IMR-90 (cell line): ENCODE data around the gene PHLDB1. TPM values are rescaled to one million over a fixed set of nuclear protein-coding genes. Genes with fewer than 3 reads are reported as not detected.

ENCODE experiments used
- ATAC-seq: fragments of 200-7000 bp; cut with Tn5 transposase; 2 replicates; pipeline ENCODE4 v1.9.1; 2020; ENCODE audit warnings: low read depth, mild to moderate bottlenecking, moderate library complexity
- BruUV-seq: library from RNA; stranded (reverse); fragments of 400-500 nt; replicated peaks from 2 replicates; lab custom pipeline; 2021; lab: Mats Ljungman, UMichigan
- CTCF ChIA-PET: fragments of 300-600 bp; formaldehyde crosslinking; extraction: SDS; loops from one replicate; lab custom pipeline; 2021; ENCODE audit warnings: antibody characterized with exemption; lab: Yijun Ruan, JAX
- POLR2A ChIA-PET: fragments of 300-600 bp; sonication (Branson Sonifier 250); formaldehyde crosslinking; loops from one replicate; lab custom pipeline; 2022; ENCODE audit warnings: antibody characterized with exemption; ENCODE audit not compliant: unreplicated experiment; lab: Charles Lee
- DNase-seq: peaks from one replicate; pipeline ENCODE4 v3.0.0; 2013
- H2AFZ ChIP-seq: replicated peaks from 2 replicates; pipeline ENCODE3; 2013; ENCODE audit warnings: low read length, mild to moderate bottlenecking; ENCODE audit not compliant: poor library complexity
- H2AK5ac ChIP-seq: 2 replicates; pipeline ENCODE4 v1.6.1; 2013; ENCODE audit warnings: low read depth, low read length, inconsistent platforms
- H2AK9ac ChIP-seq: replicated peaks from 2 replicates; pipeline ENCODE3; 2013; ENCODE audit warnings: mild to moderate bottlenecking, low read depth, low read length, moderate library complexity; ENCODE audit not compliant: poor library complexity
- H2BK120ac ChIP-seq: 2 replicates; pipeline ENCODE4 v1.6.1; 2013; ENCODE audit warnings: low read depth, low read length, inconsistent platforms
- H2BK15ac ChIP-seq: 3 replicates; pipeline ENCODE4 v1.6.1; 2013; ENCODE audit warnings: low read depth, low read length, inconsistent platforms
- H2BK20ac ChIP-seq: 2 replicates; pipeline ENCODE4 v1.6.1; 2013; ENCODE audit warnings: low read depth, mild to moderate bottlenecking, inconsistent platforms, low read length, moderate library complexity
- H2BK5ac ChIP-seq: 2 replicates; pipeline ENCODE4 v1.6.1; 2013; ENCODE audit warnings: mild to moderate bottlenecking, low read depth, low read length, inconsistent platforms; ENCODE audit not compliant: poor library complexity, severe bottlenecking
- H3K14ac ChIP-seq: replicated peaks from 2 replicates; pipeline ENCODE4 v1.6.1; 2013; ENCODE audit warnings: low read depth, low read length, inconsistent platforms
- H3K18ac ChIP-seq: 2 replicates; pipeline ENCODE4 v1.6.1; 2013; ENCODE audit warnings: low read depth, low read length, control low read depth
- H3K23ac ChIP-seq: 2 replicates; pipeline ENCODE4 v1.6.1; 2013; ENCODE audit warnings: low read depth, low read length, inconsistent platforms
- H3K27ac ChIP-seq: 2 replicates; pipeline ENCODE4 v1.5.1; 2013; ENCODE audit warnings: mild to moderate bottlenecking, control low read depth, low read length; ENCODE audit not compliant: insufficient read depth
- H3K27me3 ChIP-seq: 2 replicates; pipeline ENCODE4 v1.6.1; 2013; ENCODE audit warnings: low read length; ENCODE audit not compliant: control insufficient read depth, insufficient read depth
- H3K36me3 ChIP-seq: 2 replicates; pipeline ENCODE4 v1.6.1; 2013; ENCODE audit warnings: low read length, mixed read lengths; ENCODE audit not compliant: control insufficient read depth, insufficient read depth
- H3K4ac ChIP-seq: 2 replicates; pipeline ENCODE4 v1.6.1; 2013; ENCODE audit warnings: low read depth, low read length, inconsistent platforms
- H3K4me1 ChIP-seq: 2 replicates; pipeline ENCODE4 v1.6.1; 2013; ENCODE audit warnings: low read length, mixed read lengths; ENCODE audit not compliant: control insufficient read depth, insufficient read depth
- H3K4me2 ChIP-seq: 2 replicates; pipeline ENCODE4 v1.6.1; 2013; ENCODE audit warnings: low read depth, mild to moderate bottlenecking, control low read depth, low read length, moderate library complexity
- H3K4me3 ChIP-seq: 2 replicates; pipeline ENCODE4 v1.5.1; 2013; ENCODE audit warnings: low read depth, mild to moderate bottlenecking, control low read depth, low read length, moderate library complexity; ENCODE audit not compliant: insufficient read depth
- H3K56ac ChIP-seq: 2 replicates; pipeline ENCODE4 v1.6.1; 2013; ENCODE audit warnings: low read length, inconsistent platforms; ENCODE audit not compliant: insufficient read depth; ENCODE audit errors: extremely low read depth
- H3K79me1 ChIP-seq, 2 experiments: 2 replicates each; pipeline ENCODE4 v1.6.1; 2013; ENCODE audit warnings: low read length in 2 of 2, inconsistent platforms in 1 of 2, low read depth in 1 of 2
- H3K9ac ChIP-seq: 2 replicates; pipeline ENCODE4 v1.6.1; 2013; ENCODE audit warnings: low read depth, low read length, control low read depth
- H3K9me1 ChIP-seq: 2 replicates; pipeline ENCODE4 v1.6.1; 2013; ENCODE audit warnings: low read length, inconsistent platforms; ENCODE audit not compliant: insufficient read depth
- H3K9me3 ChIP-seq: 2 replicates; pipeline ENCODE4 v1.6.1; 2013; ENCODE audit warnings: low read length; ENCODE audit not compliant: control insufficient read depth, insufficient read depth
- H4K20me1 ChIP-seq: 2 replicates; pipeline ENCODE4 v1.6.1; 2013; ENCODE audit warnings: low read length, inconsistent platforms; ENCODE audit not compliant: insufficient read depth
- H4K5ac ChIP-seq: 2 replicates; pipeline ENCODE4 v1.6.1; 2013; ENCODE audit warnings: mild to moderate bottlenecking, low read depth, low read length, control low read depth
- H4K8ac ChIP-seq, 2 experiments: 2 replicates each; pipeline ENCODE4 v1.6.1; 2013; ENCODE audit warnings: low read depth in 2 of 2, low read length in 2 of 2, control low read depth in 1 of 2, inconsistent platforms in 1 of 2
- H4K91ac ChIP-seq: 2 replicates; pipeline ENCODE4 v1.6.1; 2013; ENCODE audit warnings: low read depth, low read length, inconsistent platforms; ENCODE audit not compliant: insufficient read depth
- BHLHE40 ChIP-seq: fragments of 150-350 bp; IDR thresholded peaks from 2 replicates; pipeline ENCODE4 v1.6.1; 2016; ENCODE audit warnings: mild to moderate bottlenecking, low read depth, low read length
- MAFK ChIP-seq: IDR thresholded peaks from 2 replicates; pipeline ENCODE4 v1.6.1; 2012; ENCODE audit warnings: low read depth, low read length, improper control_type of control experiment
- MXI1 ChIP-seq: IDR thresholded peaks from 2 replicates; pipeline ENCODE4 v1.6.1; 2012; ENCODE audit warnings: low read depth, mild to moderate bottlenecking, low read length, moderate library complexity, borderline replicate concordance
- NFE2L2 ChIP-seq: fragments of 150-350 bp; IDR thresholded peaks from 2 replicates; pipeline ENCODE4 v1.6.1; 2016; ENCODE audit warnings: low read depth, mild to moderate bottlenecking, low read length
- RAD21 ChIP-seq: IDR thresholded peaks from 2 replicates; pipeline ENCODE4 v1.6.1; 2012; ENCODE audit warnings: low read length, improper control_type of control experiment
- RCOR1 ChIP-seq: IDR thresholded peaks from 2 replicates; pipeline ENCODE4 v1.6.1; 2012; ENCODE audit warnings: mild to moderate bottlenecking, low read length, improper control_type of control experiment; ENCODE audit not compliant: insufficient replicate concordance
- SMC3 ChIP-seq: fragments of 150-350 bp; IDR thresholded peaks from 2 replicates; pipeline ENCODE4 v1.6.1; 2016; ENCODE audit warnings: low read depth, mild to moderate bottlenecking, antibody characterized with exemption, low read length, moderate library complexity
- WGBS, 2 experiments: methylation state at CpG; one replicate each; pipeline versions ENCODE4 v1.1.5 to v1.1.7; 2013; ENCODE audit warnings: missing lambda C conversion rate in 2 of 2; ENCODE audit not compliant: insufficient read length in 1 of 2; ENCODE audit errors: extremely low coverage in 2 of 2; 5-methylcytosine and 5-hydroxymethylcytosine counted together
- dilution Hi-C: fragments of 300-500 bp; cut with HindIII; formaldehyde crosslinking; loops from one replicate; pipeline ENCODE4 v1.14.3; 2018; ENCODE audit warnings: low sequenced_read_pairs; ENCODE audit not compliant: unreplicated experiment
- in situ Hi-C: fragments of 300-500 bp; cut with MboI; formaldehyde crosslinking; loops from 3 replicates; pipeline ENCODE4 v1.14.3; 2019; ENCODE audit warnings: low sequenced_read_pairs, inconsistent platforms, mixed read lengths
- intact Hi-C: fragments of 100-400 bp; cut with micrococcal nuclease; formaldehyde crosslinking; loops from 2 replicates; pipeline ENCODE4 v1.10.0; 2022
- polyA plus RNA-seq, 3 experiments: library from polyadenylated mRNA; depleted of rRNA; stranded (reverse); fragments of >200 nt; gene quantifications; 2 replicates each; pipeline ENCODE4 v1.2.3, GENCODE V29; 2012; ENCODE audit warnings: low replicate concordance in 1 of 3
- total RNA-seq: library from RNA; depleted of rRNA; stranded (reverse); fragments of >200 nt; gene quantifications from 2 replicates; pipeline ENCODE4 v1.2.3, GENCODE V29; 2012
- TF ChIP-seq, protein P1 (sequence below): fragments of 150-350 bp; IDR thresholded peaks from 2 replicates; pipeline ENCODE4 v1.6.1; 2016; ENCODE audit warnings: low read depth, mild to moderate bottlenecking, low read length, moderate library complexity, borderline replicate concordance
- TF ChIP-seq, protein P2 (sequence below): conservative IDR thresholded peaks from 2 replicates; pipeline ENCODE4 v1.5.1; 2012; ENCODE audit warnings: mild to moderate bottlenecking, low read depth, low read length, improper control_type of control experiment

Gene PHLDB1
- total and polyA plus RNA-seq, 2 of the 4 experiments (the other 2 are of a cell fraction), result 40.0 to 90.4 TPM

GRCh38 chr11:118705111-118705741 is 97.8 kb downstream of the PHLDB1 start:
- dilution Hi-C loops (no loop called here), intact Hi-C loops (no loop called here), in situ Hi-C loops (no loop called here)
- Histone ChIP-seq H3K18ac (no peak overlapping the region), H2AK9ac (no peak overlapping the region), H4K5ac (no peak overlapping the region), H3K23ac (no peak overlapping the region), H3K79me1 (no peaks in the 10 kb centered on the region), H2BK120ac (no peak overlapping the region), H4K8ac (no peak overlapping the region), H3K14ac (no peak overlapping the region), H3K9me1 (no peaks in the 10 kb centered on the region), H3K4me1 (no peaks in the 10 kb centered on the region), H3K56ac (no peak overlapping the region), H4K20me1 (no peaks in the 10 kb centered on the region), H2BK5ac (no peak overlapping the region), H3K4ac (no peak overlapping the region), H3K4me2 (no peak overlapping the region), H2AK5ac (no peak overlapping the region), H3K27ac (no peak overlapping the region), H2BK15ac (no peak overlapping the region), H3K27me3 (peaks cover 29% of the 10 kb centered on the region), H2BK20ac (no peak overlapping the region), H3K4me3 (no peak overlapping the region), H4K91ac (no peak overlapping the region), H3K9ac (no peak overlapping the region), H3K9me3 (peaks cover 3% of the 10 kb centered on the region; the same call in 1 of the 2 replicates), H3K36me3 (no peaks in the 10 kb centered on the region), H2AFZ (no peak overlapping the region)
- ChIA-PET POLR2A (no interaction called here), CTCF (interaction anchor here (0.7 kb wide), 1 partner anchor 10 kb away, joined by 5 read pairs; no protein-coding TSS in a partner anchor)
- 80% methylated on average over 2 of the region's 15 CpGs; no CpG with 5 or more reads in 1 of the 2 experiments for WGBS, 2 experiments
- DNase-seq, result no peak
- BruUV-seq, result no TSS peak
- TF ChIP-seq MAFK (no peak), SMC3 (no peak), MXI1 (no peak), RCOR1 (no peak), RAD21 (no peak), BHLHE40 (no peak), NFE2L2 (no peak)
- TF ChIP-seq, protein P1, sequence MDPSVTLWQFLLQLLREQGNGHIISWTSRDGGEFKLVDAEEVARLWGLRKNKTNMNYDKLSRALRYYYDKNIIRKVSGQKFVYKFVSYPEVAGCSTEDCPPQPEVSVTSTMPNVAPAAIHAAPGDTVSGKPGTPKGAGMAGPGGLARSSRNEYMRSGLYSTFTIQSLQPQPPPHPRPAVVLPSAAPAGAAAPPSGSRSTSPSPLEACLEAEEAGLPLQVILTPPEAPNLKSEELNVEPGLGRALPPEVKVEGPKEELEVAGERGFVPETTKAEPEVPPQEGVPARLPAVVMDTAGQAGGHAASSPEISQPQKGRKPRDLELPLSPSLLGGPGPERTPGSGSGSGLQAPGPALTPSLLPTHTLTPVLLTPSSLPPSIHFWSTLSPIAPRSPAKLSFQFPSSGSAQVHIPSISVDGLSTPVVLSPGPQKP, result no peak
- TF ChIP-seq, protein P2, sequence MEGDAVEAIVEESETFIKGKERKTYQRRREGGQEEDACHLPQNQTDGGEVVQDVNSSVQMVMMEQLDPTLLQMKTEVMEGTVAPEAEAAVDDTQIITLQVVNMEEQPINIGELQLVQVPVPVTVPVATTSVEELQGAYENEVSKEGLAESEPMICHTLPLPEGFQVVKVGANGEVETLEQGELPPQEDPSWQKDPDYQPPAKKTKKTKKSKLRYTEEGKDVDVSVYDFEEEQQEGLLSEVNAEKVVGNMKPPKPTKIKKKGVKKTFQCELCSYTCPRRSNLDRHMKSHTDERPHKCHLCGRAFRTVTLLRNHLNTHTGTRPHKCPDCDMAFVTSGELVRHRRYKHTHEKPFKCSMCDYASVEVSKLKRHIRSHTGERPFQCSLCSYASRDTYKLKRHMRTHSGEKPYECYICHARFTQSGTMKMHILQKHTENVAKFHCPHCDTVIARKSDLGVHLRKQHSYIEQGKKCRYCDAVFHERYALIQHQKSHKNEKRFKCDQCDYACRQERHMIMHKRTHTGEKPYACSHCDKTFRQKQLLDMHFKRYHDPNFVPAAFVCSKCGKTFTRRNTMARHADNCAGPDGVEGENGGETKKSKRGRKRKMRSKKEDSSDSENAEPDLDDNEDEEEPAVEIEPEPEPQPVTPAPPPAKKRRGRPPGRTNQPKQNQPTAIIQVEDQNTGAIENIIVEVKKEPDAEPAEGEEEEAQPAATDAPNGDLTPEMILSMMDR, result no peak
- ATAC-seq, result no peak
